T-helper 22 cell (primary cell): ENCODE measurements around the gene IQGAP3.
"Not testable (repeated sequence)": the region's sequence is repeated elsewhere in the genome, so short reads cannot be mapped to it uniquely, and the experiment has no call there.

Source experiments
- DNase-seq: peaks from one replicate; pipeline ENCODE4 v3.0.0-alpha.2; 2020; ENCODE audit warnings: low read depth

Gene IQGAP3

DNA sequence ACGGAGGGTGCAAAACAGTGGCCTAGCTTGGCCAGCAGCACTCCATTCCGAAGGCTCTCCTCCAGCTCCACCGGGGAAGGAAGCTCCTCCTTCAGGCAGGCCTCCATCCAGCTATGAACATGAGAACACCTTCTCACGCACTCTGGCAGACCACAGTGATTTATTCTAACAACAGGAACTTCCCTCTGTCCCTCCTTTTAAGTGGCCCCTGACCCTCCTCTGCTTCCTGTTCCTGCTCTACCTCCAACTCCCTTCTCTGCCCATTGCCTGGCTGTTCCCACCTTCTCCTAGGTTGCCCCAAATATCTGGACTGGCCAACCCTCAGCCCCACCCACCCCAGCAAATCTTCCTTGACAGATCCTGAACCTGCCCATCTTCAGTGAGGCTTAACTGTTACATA is 5.9 kb downstream of the IQGAP3 start:
- no peak for DNase-seq

DNA sequence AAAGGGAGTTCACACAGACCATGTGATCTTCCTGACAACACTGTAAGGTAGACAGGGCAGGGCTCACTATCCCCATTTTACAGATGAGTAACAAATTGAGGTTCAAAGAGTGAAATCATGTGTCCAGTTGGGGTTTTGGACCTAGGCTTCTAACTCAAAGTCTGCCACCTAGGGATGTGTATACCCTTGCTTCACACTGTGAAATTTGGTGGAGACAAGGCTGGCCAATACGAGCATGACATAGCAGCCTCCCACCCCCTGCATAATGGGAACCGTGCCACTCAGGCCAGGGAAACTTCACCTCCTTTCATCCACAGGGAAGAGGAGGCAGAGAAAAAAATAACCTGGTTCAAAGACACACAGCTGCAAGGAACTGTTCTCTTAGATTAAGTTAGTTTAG is 6.8 kb downstream of the IQGAP3 start:
- DNase-seq, result no peak

DNA sequence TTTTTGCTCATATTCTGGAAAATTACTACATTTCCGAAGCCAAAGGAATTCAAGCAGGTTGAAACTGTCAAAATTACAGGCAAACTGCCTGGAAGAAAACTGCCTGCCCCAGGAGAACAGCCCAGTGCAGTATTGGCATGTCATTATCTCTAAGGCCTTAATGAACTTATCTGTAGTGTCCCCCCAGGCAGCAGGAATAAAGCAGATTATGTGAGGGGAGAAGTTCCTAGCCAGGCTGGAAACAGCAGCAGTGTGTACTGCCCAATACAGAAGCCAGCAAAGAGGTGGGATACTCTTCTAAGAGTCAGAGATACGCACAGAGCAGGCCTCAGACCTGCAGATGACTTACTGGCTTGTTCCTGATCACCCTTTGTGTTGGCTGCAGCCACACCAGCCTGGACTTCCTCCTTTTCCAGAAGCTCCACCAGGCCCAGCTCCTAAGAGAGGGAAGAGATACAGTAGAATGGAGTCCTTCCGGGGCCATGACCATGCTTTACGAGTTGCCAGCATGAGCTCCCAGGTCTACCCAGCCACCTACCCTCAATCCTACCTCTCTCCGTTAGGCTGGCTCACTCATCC is 11.7 kb downstream of the IQGAP3 start:
- DNase-seq, result no peak

DNA sequence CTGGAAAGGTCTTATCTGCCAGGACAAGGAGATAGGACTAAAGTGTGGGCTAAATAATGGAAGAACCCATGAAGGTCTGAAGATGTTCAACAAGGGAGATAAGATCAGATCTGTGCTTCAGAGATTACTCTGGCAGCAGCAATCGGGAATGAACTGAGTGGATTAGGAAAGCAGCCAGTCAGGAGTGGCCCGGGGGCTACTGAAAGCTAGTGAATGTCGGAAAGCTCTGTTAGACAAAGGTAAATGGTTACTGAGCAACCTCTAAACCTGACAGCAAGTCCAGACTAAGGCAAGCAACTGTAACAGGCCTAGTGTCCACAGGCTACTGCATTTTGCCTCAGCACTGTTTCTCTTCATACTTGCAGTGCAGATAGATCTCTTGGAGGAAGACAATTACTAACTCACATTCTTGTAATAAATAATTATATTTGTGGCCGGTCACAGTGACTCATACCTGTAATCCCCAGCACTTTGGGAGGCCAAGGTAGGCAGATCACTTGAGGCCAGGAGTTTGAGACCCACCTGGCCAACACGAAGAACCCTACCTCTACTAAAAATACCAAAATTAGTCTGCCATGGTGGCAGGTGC is 12.5 kb downstream of the IQGAP3 start:
- DNase-seq, result no peak

DNA sequence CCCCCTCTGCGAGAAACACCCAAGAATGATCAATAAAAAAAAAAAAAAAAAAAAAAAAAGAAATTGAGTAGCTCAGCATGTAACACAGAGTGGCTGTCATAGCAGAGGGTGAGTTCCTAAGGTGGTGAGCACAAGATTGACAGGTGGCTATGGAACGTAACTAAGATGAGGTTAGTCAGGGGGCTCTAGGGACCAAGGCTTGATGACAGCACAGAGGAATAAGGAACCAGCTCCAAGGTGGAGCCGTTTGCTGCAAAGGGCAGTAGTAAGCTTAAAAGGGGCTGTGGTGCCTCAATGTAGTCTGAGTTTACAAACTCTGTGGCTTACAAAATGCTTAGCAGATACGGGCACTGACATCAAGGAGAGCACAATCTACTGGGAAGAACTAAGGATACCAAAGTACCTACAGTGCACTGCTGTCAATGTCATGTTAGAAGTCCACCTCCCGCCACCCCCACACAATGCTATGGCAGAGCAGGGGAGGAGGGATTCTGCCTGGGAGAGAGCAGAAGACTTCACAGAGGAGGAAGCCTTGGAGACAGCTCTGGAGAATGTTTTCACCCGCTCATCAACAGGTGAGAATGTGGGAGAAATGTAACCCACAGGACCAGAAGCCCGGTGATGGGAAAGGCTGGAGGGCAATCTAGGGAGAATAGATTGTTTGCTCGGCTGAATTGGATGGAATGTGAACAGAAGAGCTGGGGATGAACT is 13.1 kb downstream of the IQGAP3 start:
- no peak for DNase-seq

DNA sequence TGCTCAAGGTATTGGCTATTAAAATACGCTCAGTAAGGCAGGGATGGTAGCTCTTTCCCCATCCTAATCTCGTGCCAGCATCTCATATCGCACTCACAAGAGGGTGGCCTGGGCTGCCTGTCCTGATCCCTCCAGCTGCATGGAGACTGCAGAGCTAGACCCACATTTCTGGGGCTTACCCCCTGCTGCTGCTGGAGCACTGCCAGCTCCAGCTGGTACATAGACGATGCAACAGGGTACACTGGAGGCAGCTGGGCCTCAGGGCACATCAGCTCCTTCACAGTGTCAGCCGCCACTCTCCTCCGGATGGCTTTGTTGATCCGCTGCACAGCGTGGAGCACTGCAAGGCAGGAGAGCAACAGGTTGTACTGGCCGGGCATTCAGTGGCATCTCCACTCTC is 16.0 kb downstream of the IQGAP3 start:
- DNase-seq, result no peak

DNA sequence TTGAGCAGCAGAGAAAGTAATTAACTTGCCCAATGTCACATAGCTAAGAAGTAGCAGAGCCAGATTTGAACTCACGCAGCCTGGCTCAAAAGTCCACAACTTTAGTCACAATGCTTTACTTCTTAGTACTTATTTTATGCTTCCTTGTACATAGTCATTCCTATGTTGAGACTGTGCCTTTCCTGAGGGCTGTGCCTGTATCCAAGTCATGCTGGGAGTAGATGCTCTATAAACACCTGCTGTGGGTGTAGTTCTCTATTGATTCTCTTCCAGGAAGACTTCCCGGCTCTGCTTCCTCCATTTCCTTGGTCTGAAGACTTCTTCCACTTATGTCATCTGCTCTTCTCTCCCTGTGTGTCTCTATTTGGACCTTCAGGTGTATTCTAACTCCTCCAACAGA is 16.6 kb downstream of the IQGAP3 start:
- DNase-seq, result no peak

DNA sequence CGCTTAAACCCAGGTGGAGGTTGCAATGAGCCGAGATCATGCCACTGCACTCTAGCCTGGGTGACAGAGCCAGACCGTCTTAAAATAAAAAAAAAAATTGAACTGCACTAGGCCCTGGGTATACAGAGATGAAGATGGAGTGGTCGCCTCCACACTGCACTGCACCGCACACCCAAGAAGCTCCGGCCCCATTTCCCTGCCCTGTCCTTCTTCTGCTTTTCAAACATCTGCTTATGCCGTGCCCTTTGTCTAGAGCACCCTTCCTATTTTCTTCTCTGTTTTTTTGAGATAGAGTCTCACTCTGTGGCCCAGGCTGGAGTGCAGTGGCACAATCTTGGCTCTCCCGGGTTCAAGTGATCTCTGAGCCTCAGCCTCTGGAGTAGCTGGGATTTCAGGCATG is 17.4 kb downstream of the IQGAP3 start:
- DNase-seq, result no peak

DNA sequence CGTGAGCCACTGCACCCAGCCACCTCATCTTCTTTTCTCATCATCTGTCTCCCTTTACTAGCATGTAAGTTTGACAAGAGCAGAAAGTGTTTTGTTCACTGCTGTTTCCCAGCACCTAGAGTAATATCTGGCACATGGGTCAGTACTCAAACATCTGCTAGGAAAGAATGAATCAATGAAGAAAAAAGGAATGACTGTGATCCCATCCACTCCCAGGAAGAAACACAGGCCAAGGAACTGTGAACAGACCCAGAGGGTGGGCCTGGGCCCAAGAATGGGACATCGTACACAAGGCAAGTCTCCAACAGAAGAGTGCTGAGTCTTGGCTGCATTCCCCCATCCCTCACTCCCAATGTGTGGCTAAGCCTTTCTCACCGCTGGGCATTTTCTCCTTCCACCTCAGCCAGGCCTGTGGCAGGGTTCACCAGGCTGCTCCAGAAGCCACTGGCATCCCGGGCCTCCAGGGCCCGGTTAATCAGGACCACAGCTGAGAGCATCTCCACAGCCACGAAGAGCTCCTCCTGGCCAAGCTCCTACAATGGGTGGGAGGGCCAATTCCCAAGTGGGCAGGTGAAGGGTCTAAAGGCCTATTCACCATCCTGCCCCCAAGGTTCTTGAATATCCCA is 18.4 kb downstream of the IQGAP3 start:
- DNase-seq, result no peak

DNA sequence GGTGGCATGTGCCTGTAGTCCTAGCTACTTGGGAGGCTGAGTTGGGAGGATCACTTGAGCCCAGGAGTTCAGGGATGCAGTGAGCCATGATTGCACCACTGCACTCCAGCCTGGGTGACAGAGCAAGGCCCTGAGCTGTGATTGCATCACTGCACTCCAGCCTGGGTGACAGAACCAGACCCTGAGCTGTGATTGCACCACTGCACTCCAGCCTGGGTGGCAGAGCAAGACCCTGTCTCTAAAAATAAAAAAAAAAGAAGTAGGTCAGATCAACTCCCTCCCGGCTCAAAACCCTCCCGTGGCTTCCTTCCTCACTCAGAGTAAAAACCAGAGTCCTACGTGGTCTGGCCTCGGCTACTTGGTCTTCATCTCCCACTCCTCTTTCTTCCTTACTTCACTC is 19.4 kb downstream of the IQGAP3 start:
- not testable (repeated sequence) for DNase-seq

DNA sequence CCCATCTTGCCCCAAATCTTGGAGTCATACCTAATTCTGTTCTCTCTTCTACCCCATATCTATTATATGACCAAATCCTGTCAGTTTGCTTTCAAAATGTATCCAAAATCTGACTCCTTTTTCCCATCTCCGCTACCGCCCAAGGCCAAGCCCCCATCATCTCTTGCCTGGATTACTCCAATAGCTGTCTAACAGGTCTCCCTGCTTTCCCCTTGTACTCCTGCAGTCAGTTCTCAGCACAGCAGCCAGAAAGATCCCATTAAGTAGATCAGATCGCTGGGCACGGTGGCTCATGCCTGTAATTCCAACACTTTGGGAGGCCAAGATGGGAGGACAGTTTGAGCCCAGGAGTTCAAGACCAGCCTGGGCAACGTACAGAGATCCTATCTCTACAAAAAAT is 19.8 kb downstream of the IQGAP3 start:
- DNase-seq, result no peak

DNA sequence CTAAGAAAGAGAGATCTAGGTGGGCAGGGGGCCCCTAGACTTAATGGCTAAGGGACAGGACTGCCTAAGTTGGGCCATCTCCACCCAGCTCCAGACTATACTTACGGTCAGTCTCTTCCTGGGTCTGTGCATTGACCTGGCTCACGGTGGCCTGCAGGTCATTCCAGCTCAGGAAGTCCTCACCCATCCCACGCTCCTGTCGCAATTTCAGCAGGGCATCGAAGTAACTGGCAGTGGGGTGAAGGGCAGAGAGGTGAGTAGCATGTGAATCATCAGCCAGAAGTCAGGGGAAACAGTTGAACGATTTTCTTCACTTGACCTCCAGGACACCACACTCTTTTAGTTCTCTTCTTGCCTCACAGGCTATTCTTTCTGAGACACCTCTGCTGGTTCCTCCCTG is 20.5 kb downstream of the IQGAP3 start:
- DNase-seq, result no peak

DNA sequence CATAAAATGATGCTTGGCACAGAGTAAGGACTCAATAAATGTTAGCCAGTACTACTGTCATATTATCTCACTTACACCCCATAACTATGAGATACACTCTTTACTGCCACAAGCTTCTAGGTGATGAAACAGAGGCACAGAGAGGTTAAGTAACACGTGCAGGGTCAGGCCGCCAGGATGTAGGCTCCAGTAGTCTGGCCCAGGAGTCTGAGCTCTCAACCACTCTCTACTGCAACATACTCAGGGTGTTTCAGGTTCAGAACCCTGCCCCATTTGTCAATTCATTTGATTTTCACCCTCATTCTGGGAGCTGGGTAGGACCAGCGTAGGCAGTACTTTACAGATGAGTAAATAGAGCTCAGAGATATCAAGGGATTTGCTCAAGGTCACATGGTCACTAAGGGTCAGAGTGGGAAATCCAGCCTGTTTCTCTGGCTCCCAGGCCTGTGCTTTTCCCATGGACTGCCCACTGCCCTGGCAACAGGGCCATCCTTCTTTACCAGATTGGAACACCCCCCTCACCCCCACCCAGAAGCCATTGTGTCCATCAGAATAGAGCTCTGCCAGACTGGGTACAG is 21.2 kb downstream of the IQGAP3 start:
- no peak for DNase-seq

DNA sequence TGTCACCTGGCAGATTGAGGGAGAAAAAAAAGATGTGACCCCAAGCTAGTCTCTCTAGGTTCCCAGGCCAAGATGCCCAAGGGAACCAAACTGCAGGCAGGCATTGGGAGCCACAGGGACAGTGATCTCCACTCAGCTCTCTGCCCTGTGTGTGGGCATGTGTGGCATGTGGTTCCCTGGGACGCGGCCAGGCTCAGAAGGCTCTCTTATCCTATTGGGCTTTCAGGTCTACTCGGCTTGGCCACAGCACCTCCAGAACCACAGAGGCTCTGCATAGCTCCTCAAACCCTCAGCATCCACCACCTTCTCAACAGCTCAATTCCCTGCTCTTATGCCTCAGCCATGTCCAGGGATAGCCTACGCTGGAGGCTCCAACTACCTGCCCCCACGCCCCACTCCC is 22.0 kb downstream of the IQGAP3 start:
- no peak for DNase-seq

DNA sequence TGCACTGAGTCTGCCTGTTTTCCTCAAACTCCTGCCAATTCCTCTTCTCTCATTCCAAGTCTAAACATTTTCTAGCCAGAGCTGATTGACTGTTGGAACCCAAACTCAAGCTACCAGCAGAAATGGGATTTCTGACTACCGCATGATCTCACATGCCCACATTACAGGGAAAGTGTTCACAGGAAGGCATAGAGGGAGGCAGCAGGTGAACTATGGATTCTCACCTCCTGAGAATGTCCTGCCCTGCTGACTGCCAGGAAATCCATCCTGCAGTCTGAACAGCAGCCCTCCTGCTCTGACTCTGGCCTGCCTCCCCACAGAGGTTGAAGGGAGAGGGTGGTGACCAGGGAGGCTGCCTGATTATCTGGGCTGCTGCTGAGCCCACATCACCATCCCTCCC is 22.5 kb downstream of the IQGAP3 start:
- no peak for DNase-seq

DNA sequence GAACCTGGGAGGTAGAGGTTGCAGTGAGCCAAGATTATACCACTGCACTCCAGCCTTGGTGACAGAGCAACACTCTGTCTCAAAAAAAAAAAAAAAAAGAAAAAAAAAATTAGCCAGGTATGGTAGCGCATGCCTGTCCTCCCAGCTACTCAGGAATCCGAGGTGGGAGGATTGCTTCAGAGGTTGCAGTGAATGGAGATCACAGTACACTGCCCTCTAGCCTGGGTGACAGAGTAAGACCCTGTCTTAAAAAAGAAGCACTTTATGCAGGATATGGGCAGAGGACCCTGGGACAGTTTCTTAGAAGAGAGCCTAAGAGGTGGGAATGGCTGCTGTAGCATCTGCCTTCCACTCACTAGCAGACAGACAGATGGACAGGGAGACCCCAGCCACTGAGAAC is 23.0 kb downstream of the IQGAP3 start:
- DNase-seq, result no peak

DNA sequence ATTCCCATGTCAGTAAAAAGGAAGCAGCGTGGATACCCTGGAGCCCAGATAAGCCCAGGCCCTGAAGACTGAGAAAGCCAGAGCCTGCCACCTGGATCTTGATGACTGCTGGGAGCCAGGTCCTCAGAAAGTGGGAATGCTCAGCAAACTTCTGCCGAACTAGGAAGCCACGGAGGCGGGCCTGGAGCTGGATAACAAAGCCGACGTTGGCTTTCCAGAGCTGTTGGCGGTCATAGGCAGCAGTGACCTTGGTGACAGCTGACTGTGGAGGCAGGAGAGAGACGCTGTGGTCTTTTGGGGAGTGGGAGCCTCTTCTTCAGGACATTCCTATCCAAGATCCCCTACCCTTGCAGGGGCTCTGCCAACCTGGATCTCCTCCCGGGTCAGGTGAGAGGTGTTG is 24.4 kb downstream of the IQGAP3 start:
- DNase-seq, result no peak

DNA sequence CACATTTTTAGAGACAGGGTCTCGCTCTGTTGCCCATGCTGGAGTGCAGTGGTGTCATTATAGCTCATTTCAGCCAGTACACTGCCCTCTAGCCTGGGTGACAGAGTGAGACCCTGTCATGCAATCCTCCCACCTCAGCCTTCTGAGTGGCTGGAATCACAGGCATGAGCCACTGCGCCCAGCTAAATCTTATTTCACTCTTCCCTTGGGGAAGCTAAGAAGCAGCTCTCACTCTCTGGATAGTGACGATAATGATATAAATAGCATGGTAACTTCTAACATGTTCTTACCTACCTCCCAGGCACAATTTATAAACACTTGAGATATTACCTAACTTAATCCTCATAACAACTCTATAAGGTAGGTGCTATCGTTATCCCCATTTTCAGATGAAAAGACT is 24.9 kb downstream of the IQGAP3 start:
- no peak for DNase-seq

DNA sequence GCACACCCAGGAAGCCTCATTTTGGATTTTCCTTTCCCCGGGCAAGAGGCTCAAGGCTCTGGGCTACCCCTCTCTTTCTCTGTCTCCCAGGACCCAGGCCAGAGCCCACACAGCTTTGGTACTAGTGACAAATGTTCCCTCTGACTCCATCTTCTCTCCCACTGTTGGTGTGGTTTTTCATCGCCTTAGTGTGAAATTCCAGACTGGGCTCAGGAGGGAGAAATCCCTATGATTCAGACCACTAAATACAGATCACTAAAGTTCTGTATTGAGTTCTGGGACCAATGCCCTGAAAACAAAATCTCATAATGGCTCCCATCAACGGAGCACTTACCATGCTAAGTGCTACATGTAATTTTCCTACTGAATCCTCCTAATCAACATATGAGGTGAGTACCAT is 26.1 kb downstream of the IQGAP3 start:
- no peak for DNase-seq

DNA sequence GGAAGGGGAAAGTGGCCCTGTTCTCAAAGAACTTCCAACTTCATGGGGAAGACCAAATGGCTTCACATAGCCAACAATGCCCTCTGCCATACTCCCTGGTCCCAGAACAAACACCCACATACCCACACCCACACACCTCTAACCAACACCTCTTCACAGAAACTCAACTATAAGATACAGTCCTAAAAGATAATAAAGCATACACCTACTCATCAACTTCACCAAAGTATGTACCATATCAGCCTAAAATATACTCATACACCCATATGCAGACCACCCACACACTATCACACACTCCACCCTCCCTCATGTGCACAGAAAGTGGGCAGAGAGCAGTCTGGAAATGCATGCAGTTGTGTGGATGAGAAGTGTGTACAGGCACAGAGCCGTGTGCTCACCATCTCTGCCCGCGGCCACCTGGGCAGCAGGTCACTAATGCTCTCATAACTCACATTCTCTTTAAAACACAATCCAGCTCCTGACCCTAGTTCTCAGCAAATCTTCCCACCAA is 27.7 kb downstream of the IQGAP3 start:
- DNase-seq, result no peak

DNA sequence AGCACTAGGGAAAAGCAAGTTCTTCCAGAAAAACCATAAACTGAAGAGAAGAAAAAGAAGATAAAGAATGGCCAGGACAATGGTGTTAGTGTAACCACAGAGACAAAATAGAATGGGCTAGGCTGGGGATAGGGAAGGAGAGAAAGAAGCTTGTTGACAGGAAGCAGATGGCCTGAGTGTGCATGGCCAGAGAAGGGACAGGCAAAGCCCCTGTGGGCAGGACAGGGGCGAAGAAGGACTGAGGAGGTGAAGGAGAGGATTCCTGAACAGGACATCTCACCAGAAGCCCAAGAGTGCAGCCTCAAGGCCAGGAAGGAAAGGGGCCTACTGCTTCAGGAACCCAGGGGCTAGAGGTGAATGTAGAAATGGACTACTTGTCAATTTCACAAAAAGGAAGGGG is 29.3 kb downstream of the IQGAP3 start:
- no peak for DNase-seq

DNA sequence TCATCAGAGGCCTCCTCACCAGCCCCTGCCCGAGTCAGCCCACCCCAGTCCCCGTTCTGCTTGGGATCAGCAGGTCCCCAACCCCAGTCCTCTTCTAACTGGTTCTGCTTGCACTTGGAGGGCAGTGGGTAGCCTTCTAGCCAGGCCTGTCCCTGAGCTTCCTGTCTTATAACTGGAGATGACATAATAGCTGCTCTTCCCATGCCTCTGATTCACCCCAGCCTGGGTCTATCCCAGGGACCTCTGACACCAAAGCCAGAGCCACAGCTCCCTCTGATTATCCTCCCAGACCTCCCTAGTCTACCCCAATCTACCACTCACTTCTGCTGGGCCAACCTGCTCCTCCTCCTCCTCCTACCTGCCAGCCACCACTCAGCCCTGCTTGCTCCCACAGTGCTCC is 31.4 kb downstream of the IQGAP3 start:
- no peak for DNase-seq

DNA sequence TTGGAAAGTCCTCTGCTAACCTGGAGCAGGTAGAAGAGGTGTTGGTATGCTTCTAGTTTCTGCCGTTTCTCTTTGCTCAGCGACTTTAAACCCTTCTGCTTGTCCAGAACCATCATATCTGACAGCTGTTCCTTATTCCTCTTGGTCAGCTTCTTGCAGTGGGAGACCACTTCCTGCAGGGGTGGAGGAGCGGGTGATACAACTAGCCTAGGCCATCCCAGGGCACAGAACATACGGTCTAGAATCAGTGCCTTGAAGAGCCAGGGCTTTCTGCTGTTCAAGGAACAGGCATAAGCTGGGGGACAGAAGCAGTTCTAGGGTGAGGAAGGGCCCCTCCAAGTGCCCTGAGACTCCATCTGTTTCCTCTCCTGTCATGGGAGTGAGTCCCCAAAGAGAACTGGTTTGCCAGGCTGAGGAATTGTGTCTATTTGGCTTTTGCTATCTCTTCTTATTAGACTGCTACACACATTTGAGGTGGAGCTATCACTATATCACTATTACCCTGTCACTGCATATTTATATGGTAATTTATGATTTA is 32.5 kb downstream of the IQGAP3 start:
- no peak for DNase-seq
